H9 (cell line): ENCODE results near the gene DNAJC12. TPM values are rescaled to one million over a fixed set of nuclear protein-coding genes. Genes with fewer than 3 reads are reported as not detected.

ENCODE experiments used
- DNase-seq: peaks from one replicate; pipeline ENCODE4 v3.0.0-alpha.2; 2017
- H2AFZ ChIP-seq: one replicate; pipeline ENCODE4 v1.6.1; 2013; ENCODE audit warnings: mild to moderate bottlenecking, low read length, control low read depth, moderate library complexity
- H2AK5ac ChIP-seq: 2 replicates; pipeline ENCODE4 v1.6.1; 2013; ENCODE audit warnings: low read length, control low read depth, mixed read lengths; ENCODE audit not compliant: insufficient read length
- H2BK120ac ChIP-seq: one replicate; pipeline ENCODE4 v1.6.1; 2013; ENCODE audit warnings: low read depth, mild to moderate bottlenecking, low read length, control low read depth, inconsistent platforms; ENCODE audit not compliant: poor library complexity, severe bottlenecking
- H2BK12ac ChIP-seq: 2 replicates; pipeline ENCODE4 v1.6.1; 2013; ENCODE audit warnings: low read length, control low read depth, mixed read lengths, low read depth; ENCODE audit not compliant: insufficient read length
- H2BK15ac ChIP-seq: 2 replicates; pipeline ENCODE4 v1.6.1; 2013; ENCODE audit warnings: low read depth, low read length, control low read depth
- H2BK20ac ChIP-seq: one replicate; pipeline ENCODE4 v1.6.1; 2013; ENCODE audit warnings: low read depth, mild to moderate bottlenecking, low read length, control low read depth, inconsistent platforms; ENCODE audit not compliant: poor library complexity, severe bottlenecking
- H2BK5ac ChIP-seq: 2 replicates; pipeline ENCODE4 v1.6.1; 2013; ENCODE audit warnings: low read length, control low read depth, mixed read lengths; ENCODE audit not compliant: insufficient read length
- H3K14ac ChIP-seq: 2 replicates; pipeline ENCODE4 v1.6.1; 2013; ENCODE audit warnings: low read length, control low read depth; ENCODE audit not compliant: insufficient read depth
- H3K18ac ChIP-seq: 2 replicates; pipeline ENCODE4 v1.6.1; 2013; ENCODE audit warnings: low read depth, mild to moderate bottlenecking, mixed read lengths, low read length, control low read depth; ENCODE audit not compliant: insufficient read length
- H3K23ac ChIP-seq: 2 replicates; pipeline ENCODE4 v1.6.1; 2013; ENCODE audit warnings: low read length, control low read depth, mixed read lengths, low read depth; ENCODE audit not compliant: insufficient read length
- H3K23me2 ChIP-seq: 2 replicates; pipeline ENCODE4 v1.6.1; 2013; ENCODE audit warnings: low read depth, mild to moderate bottlenecking, mixed read lengths, low read length, control low read depth; ENCODE audit not compliant: insufficient read length, poor library complexity, severe bottlenecking
- H3K27ac ChIP-seq: 2 replicates; pipeline ENCODE4 v1.5.1; 2013; ENCODE audit warnings: low read length, control low read depth, mixed read lengths, low read depth; ENCODE audit not compliant: insufficient read length
- H3K27me3 ChIP-seq: 2 replicates; pipeline ENCODE4 v1.6.1; 2013; ENCODE audit warnings: low read length, control low read depth, inconsistent platforms; ENCODE audit not compliant: insufficient read depth
- H3K4ac ChIP-seq: 2 replicates; pipeline ENCODE4 v1.6.1; 2013; ENCODE audit warnings: low read depth, mild to moderate bottlenecking, control low read depth, inconsistent platforms, low read length, moderate library complexity
- H3K4me1 ChIP-seq: 2 replicates; pipeline ENCODE4 v1.6.1; 2013; ENCODE audit warnings: low read length, control low read depth, inconsistent platforms; ENCODE audit not compliant: insufficient read depth
- H3K4me2 ChIP-seq: 2 replicates; pipeline ENCODE4 v1.6.1; 2013; ENCODE audit warnings: low read length, control low read depth, mixed read lengths; ENCODE audit not compliant: insufficient read length, insufficient read depth
- H3K56ac ChIP-seq: 2 replicates; pipeline ENCODE4 v1.6.1; 2013; ENCODE audit warnings: low read depth, mild to moderate bottlenecking, mixed read lengths, low read length, control low read depth; ENCODE audit not compliant: insufficient read length
- H3K79me1 ChIP-seq: 2 replicates; pipeline ENCODE4 v1.6.1; 2013; ENCODE audit warnings: low read depth, mild to moderate bottlenecking, moderate library complexity, low read length, control low read depth, inconsistent platforms; ENCODE audit not compliant: insufficient read depth, poor library complexity, severe bottlenecking
- H3K79me2 ChIP-seq: 2 replicates; pipeline ENCODE4 v1.6.1; 2013; ENCODE audit warnings: low read length, control low read depth, inconsistent platforms; ENCODE audit not compliant: insufficient read depth
- H3K9ac ChIP-seq: 2 replicates; pipeline ENCODE4 v1.6.1; 2013; ENCODE audit warnings: low read length, control low read depth, mixed read lengths; ENCODE audit not compliant: insufficient read length; ENCODE audit errors: extremely low read depth
- H3K9me3 ChIP-seq: one replicate; pipeline ENCODE4 v1.6.1; 2013; ENCODE audit warnings: low read depth, low read length, inconsistent platforms; ENCODE audit not compliant: control insufficient read depth
- H3T11ph ChIP-seq: one replicate; pipeline ENCODE4 v1.6.1; 2013; ENCODE audit warnings: mild to moderate bottlenecking, low read length, control low read depth, inconsistent platforms
- H4K20me1 ChIP-seq: one replicate; pipeline ENCODE4 v1.6.1; 2013; ENCODE audit not compliant: control insufficient read depth, insufficient read length, insufficient read depth
- H4K5ac ChIP-seq: 2 replicates; pipeline ENCODE4 v1.6.1; 2013; ENCODE audit warnings: low read depth, mild to moderate bottlenecking, mixed read lengths, low read length, control low read depth; ENCODE audit not compliant: insufficient read length
- H4K8ac ChIP-seq: replicated peaks from 2 replicates; pipeline ENCODE4 v1.6.1; 2013; ENCODE audit warnings: low read length, control low read depth, mixed read lengths, low read depth; ENCODE audit not compliant: insufficient read length
- H4K91ac ChIP-seq: 2 replicates; pipeline ENCODE4 v1.6.1; 2013; ENCODE audit warnings: low read depth, mild to moderate bottlenecking, moderate library complexity, mixed read lengths, low read length, control low read depth; ENCODE audit not compliant: insufficient read length
- H3K27ac Mint-ChIP-seq, 3 experiments: 2 replicates in 2 of 3; 3 replicates in 1 of 3; pipeline ENCODE4 v1.8.0; 2020 to 2021; ENCODE audit warnings: mixed read lengths in 3 of 3, mild to moderate bottlenecking in 1 of 3, moderate library complexity in 1 of 3
- H3K27me3 Mint-ChIP-seq: 2 replicates; pipeline ENCODE4 v1.8.0; 2021; ENCODE audit warnings: low read depth, mild to moderate bottlenecking, moderate library complexity, mixed read lengths
- H3K36me3 Mint-ChIP-seq, 3 experiments: 2 replicates in 2 of 3; 3 replicates in 1 of 3; pipeline ENCODE4 v1.8.0; 2020 to 2021; ENCODE audit warnings: low read depth in 3 of 3, mixed read lengths in 3 of 3; ENCODE audit not compliant: insufficient read depth in 1 of 3
- H3K4me1 Mint-ChIP-seq, 2 experiments: 2 replicates each; pipeline ENCODE4 v1.8.0; 2020; ENCODE audit warnings: mixed read lengths in 2 of 2
- H3K4me3 Mint-ChIP-seq, 2 experiments: 2 replicates in 1 of 2; 3 replicates in 1 of 2; pipeline ENCODE4 v1.8.0; 2020 to 2021; ENCODE audit warnings: mild to moderate bottlenecking in 2 of 2, mixed read lengths in 2 of 2, moderate library complexity in 1 of 2
- H3K9me3 Mint-ChIP-seq, 2 experiments: 2 replicates in 1 of 2; 3 replicates in 1 of 2; pipeline ENCODE4 v1.8.0; 2020; ENCODE audit warnings: mild to moderate bottlenecking in 2 of 2, mixed read lengths in 2 of 2, moderate library complexity in 1 of 2
- total RNA-seq: library from RNA; stranded (reverse); gene quantifications from 2 replicates; pipeline ENCODE4 v1.2.1, GENCODE V29; 2021
- TF ChIP-seq, protein P1 (sequence below): fragments of 200-600 bp; sonication (generic); conservative IDR thresholded peaks from 3 replicates; pipeline ENCODE4 v1.8.0; 2021; ENCODE audit warnings: antibody characterized with exemption, mild to moderate bottlenecking

DNAJC12 gene
- total RNA-seq, 1 experiment from 2014 or later = 0.85 TPM

DNA sequence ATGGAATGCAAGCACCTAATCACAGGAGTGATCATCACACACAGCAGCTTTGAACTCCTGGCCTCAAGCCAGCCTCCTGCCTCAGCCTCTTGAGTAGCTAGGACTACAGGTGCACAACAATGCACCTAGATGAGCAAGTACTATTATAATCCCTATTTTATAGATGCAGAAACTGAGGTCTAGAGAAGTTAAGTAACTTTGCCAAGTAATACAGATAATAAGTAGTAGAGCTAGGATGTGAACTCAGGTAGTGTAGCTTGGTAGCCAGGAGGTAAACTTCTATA is 33.7 kb downstream of the DNAJC12 start:
- Histone ChIP-seq H3K4me1 (peaks cover 5% of the 10 kb centered on the region), H2BK120ac (no peak overlapping the region), H4K91ac (no peak overlapping the region), H2BK5ac (no peak overlapping the region), H3K18ac (no peak overlapping the region), H3K9ac (no peak overlapping the region), H4K5ac (no peak overlapping the region), H3K27ac (no peak overlapping the region), H3K4me2 (no peak overlapping the region), H2BK20ac (no peak overlapping the region), H2AK5ac (no peak overlapping the region), H3K27me3 (no peaks in the 10 kb centered on the region), H3K4ac (no peak overlapping the region), H3K23ac (no peak overlapping the region), H3K56ac (no peak overlapping the region), H4K8ac (no peak overlapping the region), H2AFZ (no peak overlapping the region), H3K9me3 (no peaks in the 10 kb centered on the region), H3K79me2 (no peaks in the 10 kb centered on the region; the same call in 1 of the 2 replicates), H4K20me1 (no peaks in the 10 kb centered on the region), H3K79me1 (no peaks in the 10 kb centered on the region), H2BK12ac (no peak overlapping the region), H3K14ac (no peak overlapping the region), H3T11ph (no peak overlapping the region), H3K23me2 (no peaks in the 10 kb centered on the region), H2BK15ac (no peak overlapping the region)
- DNase-seq = no peak
- TF ChIP-seq, protein P1, sequence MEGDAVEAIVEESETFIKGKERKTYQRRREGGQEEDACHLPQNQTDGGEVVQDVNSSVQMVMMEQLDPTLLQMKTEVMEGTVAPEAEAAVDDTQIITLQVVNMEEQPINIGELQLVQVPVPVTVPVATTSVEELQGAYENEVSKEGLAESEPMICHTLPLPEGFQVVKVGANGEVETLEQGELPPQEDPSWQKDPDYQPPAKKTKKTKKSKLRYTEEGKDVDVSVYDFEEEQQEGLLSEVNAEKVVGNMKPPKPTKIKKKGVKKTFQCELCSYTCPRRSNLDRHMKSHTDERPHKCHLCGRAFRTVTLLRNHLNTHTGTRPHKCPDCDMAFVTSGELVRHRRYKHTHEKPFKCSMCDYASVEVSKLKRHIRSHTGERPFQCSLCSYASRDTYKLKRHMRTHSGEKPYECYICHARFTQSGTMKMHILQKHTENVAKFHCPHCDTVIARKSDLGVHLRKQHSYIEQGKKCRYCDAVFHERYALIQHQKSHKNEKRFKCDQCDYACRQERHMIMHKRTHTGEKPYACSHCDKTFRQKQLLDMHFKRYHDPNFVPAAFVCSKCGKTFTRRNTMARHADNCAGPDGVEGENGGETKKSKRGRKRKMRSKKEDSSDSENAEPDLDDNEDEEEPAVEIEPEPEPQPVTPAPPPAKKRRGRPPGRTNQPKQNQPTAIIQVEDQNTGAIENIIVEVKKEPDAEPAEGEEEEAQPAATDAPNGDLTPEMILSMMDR = no peak
- no peak overlapping the region for H3K27ac Mint-ChIP-seq
- peaks cover 20 to 21% of the 10 kb centered on the region in 2 experiments for H3K4me1 Mint-ChIP-seq
- H3K9me3 Mint-ChIP-seq = peaks cover 0 to 2% of the 10 kb centered on the region in 2 experiments; a peak in 3 of 5 replicates
- H3K27me3 Mint-ChIP-seq = no peaks in the 10 kb centered on the region; the same call in 1 of the 2 replicates
- peaks cover 0 to 3% (median 0%) of the 10 kb centered on the region in 3 experiments; a peak in 3 of 7 replicates for H3K36me3 Mint-ChIP-seq
- no peak overlapping the region for H3K4me3 Mint-ChIP-seq
